ENCODE data around the gene NHLRC2.

DNA sequence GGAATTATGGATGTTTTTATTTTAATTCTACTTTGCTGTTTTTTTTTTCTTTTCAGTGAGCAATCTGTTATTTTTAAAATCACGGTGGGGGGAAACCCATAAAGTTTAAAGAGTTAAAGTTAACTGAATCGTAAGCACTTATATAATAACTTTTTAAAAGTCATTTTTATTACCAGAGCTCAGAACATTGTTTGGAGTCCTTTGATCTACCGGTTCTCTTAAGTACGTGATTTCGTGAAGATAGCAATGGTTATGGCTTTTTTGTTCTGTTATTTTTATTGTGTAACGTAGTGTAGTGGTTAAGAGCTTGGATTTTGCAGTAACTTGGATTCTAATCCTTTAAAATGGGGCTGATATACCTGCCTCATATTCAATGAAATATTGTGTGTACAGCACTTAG is 57.4 kb downstream of the NHLRC2 start:
- TF ChIP-seq CTCF (IDR thresholded peaks at IDR 0.05) (no peak), EZH2 (IDR thresholded peaks at IDR 0.05; ENCODE audit: borderline replicate concordance, insufficient read depth, low read depth, low read length, poor library complexity, severe bottlenecking) (no peak)

Measured in B cell (primary cell).